G401 (cell line): ENCODE data around the gene CDK19. TPM values are rescaled to one million over a fixed set of nuclear protein-coding genes. Genes with fewer than 3 reads are reported as not detected.
"Not testable (repeated sequence)": the region's sequence is repeated elsewhere in the genome, so short reads cannot be mapped to it uniquely, and the experiment has no call there.

Experiments
- DNase-seq: peaks from one replicate; pipeline ENCODE4 v3.0.0-alpha.2; 2015; ENCODE audit warnings: low spot score
- in situ Hi-C: cut with HindIII; loops from 2 replicates; pipeline ENCODE4 v1.10.0; 2016; ENCODE audit warnings: low sequenced_read_pairs, mixed read lengths
- total RNA-seq: library from RNA; depleted of rRNA; stranded (reverse); fragments of >200 nt; shearing (Covaris generic); gene quantifications from 2 replicates; pipeline ENCODE4 v1.2.3, GENCODE V29; 2014; rRNA removed

Gene CDK19
- 5.2 and 17.2 TPM in 2 replicates for total RNA-seq

DNA sequence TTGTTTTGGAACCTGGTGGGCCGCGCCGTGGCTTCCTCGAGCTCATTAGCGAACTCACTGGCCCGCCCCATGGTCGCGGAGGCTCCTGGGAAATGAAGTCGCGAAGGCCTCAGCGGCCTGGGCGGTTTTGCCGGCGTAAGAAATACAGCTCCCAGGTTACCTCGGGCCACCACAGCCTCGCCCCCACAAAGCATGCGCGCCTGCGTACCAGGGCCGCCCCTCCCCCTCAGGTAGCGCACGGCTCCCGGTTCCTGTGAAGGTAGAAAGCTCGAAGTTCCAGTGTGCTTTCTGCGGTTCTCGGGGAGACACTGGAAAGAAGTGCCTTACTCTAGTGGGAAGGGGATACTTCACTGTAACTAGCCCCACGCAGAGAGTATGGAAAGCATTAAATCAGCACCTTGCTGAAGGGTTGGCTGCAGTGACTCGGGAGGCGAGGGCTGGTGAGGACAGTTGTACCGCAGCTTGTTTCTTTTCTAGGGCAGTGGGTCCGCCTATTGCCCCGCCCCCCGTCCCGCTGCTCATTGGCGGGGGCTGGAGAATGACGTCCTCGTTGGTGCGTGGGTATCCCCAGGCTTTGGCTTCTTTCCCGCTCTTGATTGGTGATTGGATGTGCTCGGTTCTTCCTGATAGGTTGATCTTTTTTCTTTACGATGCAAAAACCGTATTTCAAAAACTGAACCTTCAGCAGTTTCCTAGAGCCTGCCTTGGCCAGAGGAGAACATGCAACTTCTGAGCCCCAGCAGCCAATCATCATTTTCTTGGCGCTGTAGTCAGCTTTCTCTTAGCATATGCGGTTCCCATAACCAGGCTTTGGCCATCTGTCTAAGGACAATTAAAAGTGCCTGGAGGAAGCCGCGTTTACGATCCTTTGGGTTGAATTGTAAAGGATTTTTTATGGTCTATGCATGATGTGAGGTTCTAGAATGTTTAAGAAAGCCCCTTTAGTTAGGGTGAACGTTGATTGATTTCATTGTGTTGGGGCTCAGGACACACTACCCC, at the start of gene CDK19:
Gene CDK19 (minus strand): TSS at position 59 of the 999 bp plus-strand sequence. CDS start 333 bp downstream, outside the sequence.
- peak; percentile 98 for DNase-seq
- in situ Hi-C loops = no loop called here

DNA sequence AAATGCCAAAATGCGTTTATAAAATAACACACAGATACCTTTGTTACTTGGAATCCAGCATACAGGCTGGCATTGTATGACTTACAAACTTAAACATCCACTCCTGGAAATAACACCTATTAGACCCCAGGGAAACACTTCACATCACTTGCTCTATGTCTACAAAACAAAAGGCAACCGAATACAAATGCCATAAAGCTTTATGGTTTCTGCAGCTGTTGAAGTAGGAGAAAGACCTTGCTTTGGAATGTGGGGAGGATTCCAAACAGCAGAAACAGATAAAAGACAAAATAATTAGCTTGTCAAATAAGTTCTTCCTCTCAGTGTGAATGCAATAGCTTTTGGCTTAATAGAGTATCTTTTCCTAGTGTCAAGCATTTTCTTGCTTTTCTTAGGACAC, 49.6 kb upstream of the CDK19 start:
- DNase-seq = no peak
- in situ Hi-C loops = no loop called here

DNA sequence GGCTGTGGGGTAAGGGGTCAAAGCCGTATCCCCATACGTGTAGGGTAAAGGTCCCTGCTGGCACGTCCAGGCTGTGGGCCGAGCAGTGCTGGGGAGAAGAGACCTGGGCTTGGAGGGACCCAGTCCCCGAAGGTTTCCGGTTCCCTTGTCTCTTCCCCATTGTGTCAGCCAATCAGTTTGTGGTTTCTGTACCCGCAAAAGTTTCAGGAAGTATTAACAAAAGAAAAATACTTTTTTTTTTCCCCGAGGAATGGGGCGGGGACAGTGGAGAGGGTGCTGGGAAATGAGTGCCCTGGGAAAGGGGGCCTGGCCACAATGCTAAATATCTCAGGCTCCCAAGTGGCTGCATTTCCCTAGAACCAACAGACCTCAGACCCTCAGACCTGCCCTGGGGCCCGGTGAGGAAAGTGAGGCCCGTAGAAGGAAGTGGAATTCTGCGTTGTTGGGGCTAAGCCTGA, 44.1 kb upstream of the CDK19 start:
- no peak for DNase-seq
- in situ Hi-C loops = no loop called here

DNA sequence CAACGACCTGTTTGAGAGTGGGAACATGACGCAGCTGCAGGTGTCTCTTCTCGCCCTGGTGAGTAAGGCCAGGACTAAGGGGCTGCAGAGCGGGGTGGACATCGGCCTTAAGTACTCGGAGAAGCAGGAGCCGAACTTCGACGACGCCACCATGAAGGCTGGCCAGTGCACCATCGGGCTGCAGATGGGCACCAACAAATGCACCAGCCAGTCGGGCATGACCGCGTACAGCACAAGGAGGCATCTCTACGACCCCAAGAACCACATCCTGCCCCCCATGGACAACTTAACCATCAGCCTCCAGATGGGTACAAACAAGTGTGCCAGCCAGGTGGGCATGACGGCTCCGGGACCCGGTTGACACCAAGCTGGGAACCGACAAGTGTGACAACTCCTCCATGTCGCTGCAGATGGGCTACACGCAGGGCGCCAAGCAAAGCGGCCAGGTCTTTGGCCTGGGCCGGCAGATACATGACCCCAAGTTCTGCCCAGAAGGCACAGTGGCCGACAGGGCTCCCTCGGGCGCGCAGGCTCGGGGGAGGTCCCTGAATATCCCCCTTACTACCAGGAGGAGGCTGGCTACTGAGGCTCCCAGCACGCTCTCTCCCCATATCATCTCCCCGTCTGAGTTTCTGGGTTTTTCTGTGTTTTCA, 43.4 kb upstream of the CDK19 start:
- no peak for DNase-seq
- in situ Hi-C loops = no loop called here

DNA sequence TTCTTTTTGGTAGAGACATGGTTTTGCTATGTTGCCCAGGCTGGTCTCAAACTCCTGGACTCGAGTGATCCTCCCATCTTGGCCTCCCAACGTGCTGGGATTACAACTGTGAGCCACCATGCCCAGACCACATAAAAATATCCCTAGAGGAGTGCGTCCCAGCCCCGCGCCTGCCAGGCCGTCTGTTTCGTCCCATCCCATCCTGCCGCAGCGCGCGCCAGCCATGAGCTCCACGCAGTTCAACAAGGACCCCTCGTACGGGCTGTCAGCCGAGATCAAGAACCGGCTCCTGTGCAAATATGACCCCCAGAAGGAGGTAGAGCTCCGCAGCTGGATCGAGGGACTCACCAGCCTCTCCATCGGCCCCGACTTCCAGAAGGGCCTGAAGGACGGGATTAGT, 42.7 kb upstream of the CDK19 start:
- in situ Hi-C loops = no loop called here
- no peak for DNase-seq

DNA sequence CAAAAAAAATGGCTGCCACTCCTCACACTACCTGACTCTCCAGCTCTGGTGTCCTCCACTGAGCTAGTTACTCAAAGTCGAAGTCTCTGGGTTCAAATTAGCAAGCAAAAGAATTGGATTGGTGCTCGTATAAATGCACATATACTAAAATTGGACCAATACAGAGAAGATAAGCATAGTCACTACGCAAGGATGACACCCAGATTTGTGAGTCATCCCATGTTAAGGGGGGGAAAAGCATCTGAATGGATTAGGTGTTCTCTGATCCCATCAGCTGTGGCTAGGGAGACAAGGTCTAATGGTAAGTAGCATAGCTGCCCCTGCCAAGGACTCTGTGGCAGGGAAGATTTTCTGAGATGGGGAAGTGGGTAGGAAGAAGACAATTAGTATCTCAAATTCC, 41.0 kb upstream of the CDK19 start:
- in situ Hi-C loops = no loop called here

DNA sequence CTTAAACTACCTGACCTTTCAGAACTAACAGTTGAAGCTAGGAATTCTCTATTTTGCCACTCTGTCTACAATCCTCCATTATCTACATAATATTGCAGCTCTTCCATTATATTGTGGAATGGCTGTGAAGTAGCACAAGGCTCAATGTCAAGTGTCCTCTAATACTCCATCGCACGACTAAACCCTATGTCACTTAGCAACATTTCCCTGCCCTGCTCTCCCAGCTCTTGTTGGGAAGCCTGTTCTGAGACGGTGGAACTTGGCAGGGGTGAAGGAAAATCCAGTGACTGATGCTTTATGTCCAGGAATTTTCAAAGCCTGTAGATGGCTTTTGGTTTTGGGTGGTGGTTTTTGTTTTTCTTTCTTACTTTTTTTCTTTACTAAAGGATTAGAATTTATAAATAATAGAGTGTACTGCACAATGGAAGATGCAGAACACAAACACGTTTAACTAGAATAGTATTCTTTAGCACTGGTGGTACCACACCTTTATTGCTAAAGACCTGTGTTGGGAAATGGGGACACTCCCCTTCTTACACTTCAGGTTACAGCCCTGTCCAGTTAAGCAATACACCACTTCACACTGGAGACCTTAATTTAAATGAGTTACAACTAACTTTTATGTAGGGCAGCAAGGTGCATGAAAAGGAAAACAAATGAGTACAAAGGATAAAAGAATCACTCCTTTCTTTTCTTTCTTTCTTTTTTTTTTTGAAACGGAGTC, 38.6 kb upstream of the CDK19 start:
- in situ Hi-C loops = no loop called here

More for the DNA sequence above, 41.0 kb upstream of the CDK19 start:
- no peak for DNase-seq

DNA sequence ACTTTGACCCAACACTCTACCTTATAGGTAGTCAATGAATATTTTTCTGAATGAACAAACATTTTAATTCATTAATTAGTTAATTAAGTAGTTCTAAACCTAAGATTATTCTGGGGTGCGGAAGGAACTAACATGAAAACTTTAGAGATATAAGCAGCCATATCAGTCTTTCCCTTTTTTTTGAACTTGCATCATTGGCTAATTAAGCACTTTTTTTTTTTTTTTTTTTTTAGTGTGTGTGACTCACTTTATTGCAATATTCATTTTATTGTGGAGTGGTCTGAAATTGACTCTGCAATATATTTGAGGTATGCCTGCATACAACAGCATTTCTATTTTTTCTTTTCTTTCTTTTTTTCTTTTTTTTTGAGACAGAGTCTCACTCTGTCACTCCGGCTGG, 37.5 kb upstream of the CDK19 start:
- no peak for DNase-seq
- in situ Hi-C loops = no loop called here

More for the DNA sequence above, 38.6 kb upstream of the CDK19 start:
- no peak for DNase-seq

DNA sequence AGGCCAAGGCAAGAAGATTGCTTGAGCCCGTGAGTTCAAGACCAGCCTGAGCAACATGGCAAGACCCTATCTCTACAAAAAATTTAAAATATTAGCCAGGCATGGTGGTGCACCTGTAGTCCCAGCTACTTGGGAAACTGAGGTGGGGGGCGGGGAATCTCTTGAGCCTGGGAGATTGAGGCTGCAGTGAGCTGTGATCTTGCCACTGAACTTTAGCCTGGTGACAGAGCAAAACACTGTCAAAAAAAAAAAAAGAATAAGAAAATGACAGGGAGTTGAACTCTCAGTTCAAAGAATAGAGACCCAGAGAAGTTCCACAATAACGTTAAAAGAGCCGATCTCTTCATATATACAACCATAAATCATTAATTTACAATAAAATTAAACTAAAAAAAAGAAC, 34.5 kb upstream of the CDK19 start:
- in situ Hi-C loops = no loop called here
- DNase-seq = no peak

DNA sequence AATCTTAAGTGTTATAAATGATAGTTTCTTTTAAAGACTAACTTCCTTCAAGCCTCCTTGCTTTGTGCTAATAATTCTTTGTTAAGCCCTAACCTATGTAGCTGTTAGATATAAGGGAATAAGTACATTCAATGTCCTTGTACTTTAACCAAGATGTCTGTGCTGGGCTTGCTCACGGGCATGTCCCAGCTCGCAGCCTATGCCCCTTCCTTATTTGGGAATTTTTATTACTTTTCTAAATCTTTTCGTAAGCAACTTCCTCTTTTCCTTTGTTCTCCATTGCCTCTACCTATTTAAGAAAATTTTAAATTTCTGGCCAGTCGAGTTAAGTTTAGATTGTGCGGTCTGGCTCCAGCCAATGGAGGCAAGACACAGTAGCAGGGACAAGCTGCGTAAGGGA, 26.0 kb upstream of the CDK19 start:
- no peak for DNase-seq
- in situ Hi-C loops = no loop called here

DNA sequence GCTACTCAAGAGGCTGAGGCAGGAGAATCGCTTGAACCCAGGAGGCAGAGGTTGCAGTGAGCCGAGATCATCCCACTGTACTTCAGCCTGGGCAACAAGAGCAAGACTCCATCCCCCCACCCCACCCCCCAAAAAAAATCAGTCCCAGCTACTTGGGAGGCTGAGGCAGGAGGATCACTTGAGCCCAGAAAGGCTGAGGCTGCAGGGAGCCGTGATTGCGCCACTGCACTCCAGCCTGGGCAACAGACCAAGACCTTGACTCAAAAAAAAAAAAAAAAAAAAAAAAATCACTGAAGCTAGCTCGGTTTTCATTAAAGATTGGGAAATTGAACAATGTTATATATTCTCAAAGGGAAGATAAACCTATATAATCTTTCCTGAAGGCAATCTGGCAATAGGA, 20.5 kb upstream of the CDK19 start:
- in situ Hi-C loops = not testable (repeated sequence)

DNA sequence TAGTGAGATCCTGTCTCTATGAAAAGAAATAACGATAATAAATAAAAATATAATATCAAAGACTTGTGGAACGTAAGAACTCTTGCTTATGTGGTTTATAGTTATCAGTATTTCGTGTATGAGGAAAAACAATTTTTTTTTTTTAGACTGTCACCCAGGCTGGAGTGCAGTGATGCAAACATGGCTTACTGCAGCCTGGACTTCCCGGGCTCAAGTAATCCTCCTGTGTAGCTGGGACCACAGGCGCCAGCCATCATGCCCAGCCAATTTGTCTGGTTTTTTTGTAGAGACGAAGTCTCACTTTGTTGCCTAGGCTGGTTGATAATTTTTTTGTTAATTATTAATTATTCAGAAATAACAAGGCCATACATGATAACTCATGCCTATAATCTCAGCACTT, 18.6 kb upstream of the CDK19 start:
- in situ Hi-C loops = no loop called here
- no peak for DNase-seq

More for the DNA sequence above, 20.5 kb upstream of the CDK19 start:
- DNase-seq = not testable (repeated sequence)

DNA sequence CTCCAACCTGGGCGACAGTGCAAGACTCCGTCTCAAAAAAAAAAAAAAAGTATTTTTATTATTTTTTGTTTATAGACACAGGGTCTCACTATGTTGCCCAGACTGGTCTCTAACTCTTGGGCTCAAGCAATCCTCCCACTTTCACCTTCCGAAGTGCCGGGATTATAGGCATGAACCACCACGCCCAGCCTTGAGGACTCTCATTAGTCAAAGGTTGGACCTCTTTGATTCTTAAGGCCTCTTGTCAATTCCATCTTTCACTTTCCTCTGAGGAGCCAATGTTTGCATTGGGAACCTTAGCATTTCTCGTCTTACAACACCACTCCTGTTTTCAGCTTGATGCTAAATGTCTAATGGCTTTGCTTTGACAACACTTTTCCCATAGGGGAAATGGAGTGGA, 16.1 kb upstream of the CDK19 start:
- in situ Hi-C loops = no loop called here
- DNase-seq = no peak

DNA sequence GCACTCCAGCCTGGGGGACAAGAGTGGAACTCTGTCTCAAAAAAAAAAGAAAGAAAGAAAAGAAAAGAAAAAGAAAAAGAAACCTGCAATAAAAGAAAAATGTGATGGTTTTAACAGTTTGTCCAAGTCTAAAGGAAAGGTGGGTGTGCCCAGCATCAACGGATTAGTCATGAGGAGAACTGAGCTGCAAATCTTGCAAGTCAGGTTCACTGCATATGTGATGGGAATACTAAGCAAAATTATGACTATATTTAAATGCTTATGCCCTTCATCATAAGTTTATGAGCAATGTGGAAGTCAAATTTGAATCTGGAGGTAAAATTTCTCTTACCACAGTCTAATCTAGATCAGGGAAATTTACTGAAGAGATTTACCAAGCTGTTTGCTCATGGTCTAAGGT, 13.1 kb upstream of the CDK19 start:
- in situ Hi-C loops = no loop called here
- no peak for DNase-seq

DNA sequence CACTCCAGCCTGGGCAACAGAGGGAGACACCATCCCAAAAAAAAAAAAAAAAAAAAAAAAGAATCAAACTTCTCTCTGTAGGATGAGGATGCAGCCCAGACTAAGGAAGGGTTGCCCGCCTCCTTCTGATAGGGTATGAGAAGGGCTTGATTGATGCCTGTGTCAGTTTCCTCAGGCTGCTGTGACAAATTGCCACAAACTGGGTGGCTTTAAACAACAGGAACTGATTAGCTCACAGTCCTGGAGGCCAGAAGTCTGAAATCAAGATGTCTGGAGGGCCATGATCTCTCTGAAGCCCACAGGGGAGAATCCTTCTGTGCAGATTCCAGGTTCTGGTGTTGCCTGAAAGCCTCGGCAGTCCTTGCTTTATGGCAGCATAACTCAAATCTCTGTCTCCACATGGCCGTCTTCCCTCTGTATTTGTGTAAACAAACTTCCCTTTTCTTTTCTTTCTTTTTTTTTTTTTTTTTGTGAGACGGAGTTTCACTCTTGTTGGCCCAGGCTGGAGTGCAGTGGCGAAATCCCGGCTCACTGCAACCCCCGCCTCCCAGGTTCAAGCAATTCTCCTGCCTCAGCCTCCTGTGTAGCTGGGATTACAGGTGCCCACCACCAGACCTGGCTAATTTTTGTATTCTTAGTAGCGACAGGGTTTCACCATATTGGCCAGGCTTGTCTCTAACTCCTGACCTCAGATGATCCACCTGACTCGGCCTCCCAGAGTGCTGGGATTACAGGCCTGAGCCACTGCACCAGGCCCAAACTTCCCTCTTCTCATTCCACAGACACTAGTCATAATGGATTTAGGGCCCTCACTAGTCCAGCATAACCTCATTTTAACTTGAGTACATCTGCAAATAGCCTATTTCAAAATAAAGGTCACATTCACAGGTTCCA, 11.2 kb upstream of the CDK19 start:
- in situ Hi-C loops = no loop called here
- no peak for DNase-seq

DNA sequence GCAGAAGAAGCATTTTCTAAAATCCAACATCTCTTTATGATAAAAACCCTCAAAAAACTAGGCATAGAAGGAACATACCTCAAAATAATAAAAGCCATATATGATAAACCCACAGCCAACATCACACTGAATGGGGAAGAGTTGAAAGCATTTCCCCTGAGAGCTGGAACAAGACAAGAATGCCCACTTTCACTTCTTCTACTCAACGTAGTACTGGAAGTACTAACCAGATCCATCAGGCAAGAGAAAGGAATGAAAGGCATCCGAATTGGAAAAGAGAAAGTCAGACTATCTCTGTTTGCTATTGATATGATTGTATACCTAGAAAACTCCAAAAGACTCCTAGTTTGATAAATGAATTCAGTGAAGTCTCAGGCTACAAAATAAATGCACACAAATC, 7.9 kb upstream of the CDK19 start:
- in situ Hi-C loops = no loop called here
- DNase-seq = no peak

DNA sequence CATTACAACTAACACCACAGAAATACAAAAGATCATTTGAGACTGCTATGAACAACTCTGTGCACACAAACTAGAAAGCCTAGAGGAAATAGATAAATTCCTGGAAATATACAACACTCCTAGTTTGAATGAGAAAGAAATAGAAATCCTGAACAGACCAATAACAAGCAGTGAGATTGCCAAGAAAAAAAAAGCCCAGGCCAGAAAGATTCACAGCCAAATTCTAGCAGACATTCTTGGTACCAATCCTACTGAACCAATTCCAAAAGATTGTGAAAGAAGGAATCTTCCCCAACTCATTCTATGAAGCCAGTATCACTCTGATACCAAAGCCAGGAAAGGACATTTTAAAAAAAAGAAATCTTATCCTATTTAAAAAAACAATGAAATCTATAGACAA, 7.0 kb upstream of the CDK19 start:
- in situ Hi-C loops = no loop called here
- DNase-seq = peak; percentile 23

DNA sequence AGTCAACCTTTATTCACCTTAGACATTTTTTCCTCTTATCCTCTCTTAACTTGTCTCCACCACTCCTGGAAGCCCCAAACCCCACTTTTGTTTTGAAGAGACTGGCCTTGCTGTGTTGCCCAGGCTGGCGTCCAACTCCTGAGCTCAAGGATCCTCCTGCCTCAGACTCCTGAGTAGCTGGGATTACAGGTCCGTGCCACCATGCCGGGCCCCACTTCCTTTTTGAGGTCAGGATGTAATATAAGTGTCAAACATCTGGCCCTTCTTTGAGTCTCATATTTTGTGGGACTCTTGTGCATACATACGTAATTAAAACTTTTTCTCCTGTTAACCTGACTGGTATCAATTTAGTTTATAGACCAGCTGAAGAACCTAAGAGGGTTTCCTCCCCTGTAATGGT, 1.4 kb upstream of the CDK19 start:
- in situ Hi-C loops = no loop called here
- DNase-seq = no peak

DNA sequence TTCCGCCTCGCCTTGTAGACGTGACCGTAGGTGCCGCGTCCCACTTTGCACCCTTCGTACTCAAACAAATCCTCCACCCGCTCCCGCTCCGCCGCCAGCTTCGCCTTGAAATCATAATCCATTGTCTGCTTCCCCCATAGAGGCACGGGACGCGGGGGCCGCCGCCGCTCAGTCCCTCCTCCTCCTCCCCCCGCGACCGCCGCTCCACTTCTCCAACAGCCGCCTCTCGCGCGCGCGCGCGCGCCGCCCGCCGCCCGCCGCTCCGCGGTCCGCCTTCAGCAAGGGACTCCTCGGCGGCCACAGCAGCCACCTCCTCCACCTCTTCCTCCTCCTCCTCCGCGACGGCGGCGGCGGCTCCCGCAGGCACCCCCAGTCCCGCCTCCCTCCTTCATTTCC, 256 bp downstream of the CDK19 start:
- no peak for DNase-seq
- in situ Hi-C loops = no loop called here
